MG63 (cell line): Measurements from ENCODE around the gene ENO2. TPM values are rescaled to one million over a fixed set of nuclear protein-coding genes. Genes with fewer than 3 reads are reported as not detected.

Experiments used
- total RNA-seq: library from RNA; depleted of rRNA; stranded (reverse); fragments of >200 nt; shearing (Covaris generic); gene quantifications from 2 replicates; pipeline ENCODE4 v1.2.3, GENCODE V29; 2014; ENCODE audit warnings: low replicate concordance; rRNA removed

Gene ENO2
- total RNA-seq, 1 experiment from 2014 or later, result 11.9 TPM

Other genes with a start within 250 kb of the ENO2 start
- 9.3 and 21.9 TPM in 2 replicates for gene ZNF384, start 225.2 kb upstream of the ENO2 start, total RNA-seq
- not detected in 2 replicates for gene PIANP, start 213.8 kb upstream of the ENO2 start, total RNA-seq
- gene COPS7A, start 190.5 kb upstream of the ENO2 start, total RNA-seq, result 91.3 and 125 TPM in 2 replicates
- gene MLF2, start 161.4 kb upstream of the ENO2 start, total RNA-seq, result 178 and 274 TPM in 2 replicates
- 272 and 328 TPM in 2 replicates for gene PTMS, start 148.2 kb upstream of the ENO2 start, total RNA-seq
- gene LAG3, start 142.1 kb upstream of the ENO2 start, total RNA-seq, result 0.17 TPM in 1 of 2 replicates, not detected in the other
- gene CD4, start 125.1 kb upstream of the ENO2 start, total RNA-seq, result not detected in 2 replicates
- gene GPR162, start 92.8 kb upstream of the ENO2 start, total RNA-seq, result not detected in 2 replicates
- 19.4 and 45.6 TPM in 2 replicates for gene P3H3, start 86.2 kb upstream of the ENO2 start, total RNA-seq
- gene GNB3, start 73.7 kb upstream of the ENO2 start, total RNA-seq, result 0.43 TPM in 1 of 2 replicates, not detected in the other
- gene CDCA3, start 63.3 kb upstream of the ENO2 start, total RNA-seq, result 29.8 and 110 TPM in 2 replicates
- gene USP5, start 62.4 kb upstream of the ENO2 start, total RNA-seq, result 104 and 143 TPM in 2 replicates
- 1,500 and 1,845 TPM in 2 replicates for gene TPI1, start 47.0 kb upstream of the ENO2 start, total RNA-seq
- 11.4 and 19.9 TPM in 2 replicates for gene SPSB2, start 41.3 kb upstream of the ENO2 start, total RNA-seq
- 2.7 and 49.9 TPM in 2 replicates for gene LRRC23, start 9.8 kb upstream of the ENO2 start, total RNA-seq
- 2.8 and 5.0 TPM in 2 replicates for gene ATN1, start 13.4 kb downstream of the ENO2 start, total RNA-seq
- not detected in 2 replicates for gene RNU7-1, start 29.2 kb downstream of the ENO2 start, total RNA-seq
- 136 and 311 TPM in 2 replicates for gene C12orf57, start 29.4 kb downstream of the ENO2 start, total RNA-seq
- not detected in 2 replicates for gene PTPN6, start 36.8 kb downstream of the ENO2 start, total RNA-seq
- gene PHB2, start 56.1 kb downstream of the ENO2 start, total RNA-seq, result 349 and 524 TPM in 2 replicates
- gene EMG1, start 56.3 kb downstream of the ENO2 start, total RNA-seq, result 23.5 and 56.5 TPM in 2 replicates
- 7.8 and 14.3 TPM in 2 replicates for gene LPCAT3, start 103.9 kb downstream of the ENO2 start, total RNA-seq
- 21.2 and 32.6 TPM in 2 replicates for gene C1S, start 146.1 kb downstream of the ENO2 start, total RNA-seq
- 45.9 and 50.9 TPM in 2 replicates for gene C1R, start 177.9 kb downstream of the ENO2 start, total RNA-seq
- gene C1RL, start 194.6 kb downstream of the ENO2 start, total RNA-seq, result 0.32 and 3.7 TPM in 2 replicates
- not detected in 2 replicates for gene RBP5, start 214.3 kb downstream of the ENO2 start, total RNA-seq
- gene CLSTN3, start 215.8 kb downstream of the ENO2 start, total RNA-seq, result not detected in 2 replicates